GM12874 (cell line): ENCODE measurements around the gene TTYH2.

Experiments
- CTCF ChIP-seq: IDR thresholded peaks from 2 replicates; pipeline ENCODE4 v1.5.1; 2011; ENCODE audit warnings: low read depth, mild to moderate bottlenecking, control low read depth, low read length, moderate library complexity; ENCODE audit not compliant: insufficient read depth

TTYH2 gene

GRCh38 chr17:74249590-74250270 lies 36.4 kb downstream of the TTYH2 start:
- TF ChIP-seq CTCF = no peak

GRCh38 chr17:74250324-74250995 lies 37.1 kb downstream of the TTYH2 start:
- TF ChIP-seq CTCF = no peak

GRCh38 chr17:74251051-74251450 lies 37.7 kb downstream of the TTYH2 start:
- no peak for TF ChIP-seq CTCF

GRCh38 chr17:74251569-74251968 lies 38.2 kb downstream of the TTYH2 start:
- no peak for TF ChIP-seq CTCF

GRCh38 chr17:74252211-74252610 lies 38.8 kb downstream of the TTYH2 start:
- TF ChIP-seq CTCF = no peak

GRCh38 chr17:74253036-74253435 lies 39.7 kb downstream of the TTYH2 start:
- no peak for TF ChIP-seq CTCF

- TF ChIP-seq CTCF = no peak
These were observed 43.9 kb downstream of the TTYH2 start for GRCh38 chr17:74257311-74257710.
